IMR-90 (cell line): Measurements from ENCODE around the gene HDDC2. TPM values are rescaled to one million over a fixed set of nuclear protein-coding genes. Genes with fewer than 3 reads are reported as not detected.

Experiments
- ATAC-seq: fragments of 200-7000 bp; cut with Tn5 transposase; 2 replicates; pipeline ENCODE4 v1.9.1; 2020; ENCODE audit warnings: low read depth, mild to moderate bottlenecking, moderate library complexity
- BruUV-seq: library from RNA; stranded (reverse); fragments of 400-500 nt; replicated peaks from 2 replicates; lab custom pipeline; 2021; lab: Mats Ljungman, UMichigan
- CTCF ChIA-PET: fragments of 300-600 bp; formaldehyde crosslinking; extraction: SDS; loops from one replicate; lab custom pipeline; 2021; ENCODE audit warnings: antibody characterized with exemption; lab: Yijun Ruan, JAX
- POLR2A ChIA-PET: fragments of 300-600 bp; sonication (Branson Sonifier 250); formaldehyde crosslinking; loops from one replicate; lab custom pipeline; 2022; ENCODE audit warnings: antibody characterized with exemption; ENCODE audit not compliant: unreplicated experiment; lab: Charles Lee
- DNase-seq: peaks from one replicate; pipeline ENCODE4 v3.0.0; 2013
- H2AFZ ChIP-seq: replicated peaks from 2 replicates; pipeline ENCODE3; 2013; ENCODE audit warnings: low read length, mild to moderate bottlenecking; ENCODE audit not compliant: poor library complexity
- H2AK5ac ChIP-seq: 2 replicates; pipeline ENCODE4 v1.6.1; 2013; ENCODE audit warnings: low read depth, low read length, inconsistent platforms
- H2AK9ac ChIP-seq: replicated peaks from 2 replicates; pipeline ENCODE3; 2013; ENCODE audit warnings: mild to moderate bottlenecking, low read depth, low read length, moderate library complexity; ENCODE audit not compliant: poor library complexity
- H2BK120ac ChIP-seq: 2 replicates; pipeline ENCODE4 v1.6.1; 2013; ENCODE audit warnings: low read depth, low read length, inconsistent platforms
- H2BK15ac ChIP-seq: 3 replicates; pipeline ENCODE4 v1.6.1; 2013; ENCODE audit warnings: low read depth, low read length, inconsistent platforms
- H2BK20ac ChIP-seq: 2 replicates; pipeline ENCODE4 v1.6.1; 2013; ENCODE audit warnings: low read depth, mild to moderate bottlenecking, inconsistent platforms, low read length, moderate library complexity
- H2BK5ac ChIP-seq: 2 replicates; pipeline ENCODE4 v1.6.1; 2013; ENCODE audit warnings: mild to moderate bottlenecking, low read depth, low read length, inconsistent platforms; ENCODE audit not compliant: poor library complexity, severe bottlenecking
- H3K14ac ChIP-seq: replicated peaks from 2 replicates; pipeline ENCODE4 v1.6.1; 2013; ENCODE audit warnings: low read depth, low read length, inconsistent platforms
- H3K18ac ChIP-seq: 2 replicates; pipeline ENCODE4 v1.6.1; 2013; ENCODE audit warnings: low read depth, low read length, control low read depth
- H3K23ac ChIP-seq: 2 replicates; pipeline ENCODE4 v1.6.1; 2013; ENCODE audit warnings: low read depth, low read length, inconsistent platforms
- H3K27ac ChIP-seq: 2 replicates; pipeline ENCODE4 v1.5.1; 2013; ENCODE audit warnings: mild to moderate bottlenecking, control low read depth, low read length; ENCODE audit not compliant: insufficient read depth
- H3K27me3 ChIP-seq: 2 replicates; pipeline ENCODE4 v1.6.1; 2013; ENCODE audit warnings: low read length; ENCODE audit not compliant: control insufficient read depth, insufficient read depth
- H3K36me3 ChIP-seq: 2 replicates; pipeline ENCODE4 v1.6.1; 2013; ENCODE audit warnings: low read length, mixed read lengths; ENCODE audit not compliant: control insufficient read depth, insufficient read depth
- H3K4ac ChIP-seq: 2 replicates; pipeline ENCODE4 v1.6.1; 2013; ENCODE audit warnings: low read depth, low read length, inconsistent platforms
- H3K4me1 ChIP-seq: 2 replicates; pipeline ENCODE4 v1.6.1; 2013; ENCODE audit warnings: low read length, mixed read lengths; ENCODE audit not compliant: control insufficient read depth, insufficient read depth
- H3K4me2 ChIP-seq: 2 replicates; pipeline ENCODE4 v1.6.1; 2013; ENCODE audit warnings: low read depth, mild to moderate bottlenecking, control low read depth, low read length, moderate library complexity
- H3K4me3 ChIP-seq: 2 replicates; pipeline ENCODE4 v1.5.1; 2013; ENCODE audit warnings: low read depth, mild to moderate bottlenecking, control low read depth, low read length, moderate library complexity; ENCODE audit not compliant: insufficient read depth
- H3K56ac ChIP-seq: 2 replicates; pipeline ENCODE4 v1.6.1; 2013; ENCODE audit warnings: low read length, inconsistent platforms; ENCODE audit not compliant: insufficient read depth; ENCODE audit errors: extremely low read depth
- H3K79me1 ChIP-seq, 2 experiments: 2 replicates each; pipeline ENCODE4 v1.6.1; 2013; ENCODE audit warnings: low read length in 2 of 2, inconsistent platforms in 1 of 2, low read depth in 1 of 2
- H3K9ac ChIP-seq: 2 replicates; pipeline ENCODE4 v1.6.1; 2013; ENCODE audit warnings: low read depth, low read length, control low read depth
- H3K9me1 ChIP-seq: 2 replicates; pipeline ENCODE4 v1.6.1; 2013; ENCODE audit warnings: low read length, inconsistent platforms; ENCODE audit not compliant: insufficient read depth
- H3K9me3 ChIP-seq: 2 replicates; pipeline ENCODE4 v1.6.1; 2013; ENCODE audit warnings: low read length; ENCODE audit not compliant: control insufficient read depth, insufficient read depth
- H4K20me1 ChIP-seq: 2 replicates; pipeline ENCODE4 v1.6.1; 2013; ENCODE audit warnings: low read length, inconsistent platforms; ENCODE audit not compliant: insufficient read depth
- H4K5ac ChIP-seq: 2 replicates; pipeline ENCODE4 v1.6.1; 2013; ENCODE audit warnings: mild to moderate bottlenecking, low read depth, low read length, control low read depth
- H4K8ac ChIP-seq, 2 experiments: 2 replicates each; pipeline ENCODE4 v1.6.1; 2013; ENCODE audit warnings: low read depth in 2 of 2, low read length in 2 of 2, control low read depth in 1 of 2, inconsistent platforms in 1 of 2
- H4K91ac ChIP-seq: 2 replicates; pipeline ENCODE4 v1.6.1; 2013; ENCODE audit warnings: low read depth, low read length, inconsistent platforms; ENCODE audit not compliant: insufficient read depth
- BHLHE40 ChIP-seq: fragments of 150-350 bp; IDR thresholded peaks from 2 replicates; pipeline ENCODE4 v1.6.1; 2016; ENCODE audit warnings: mild to moderate bottlenecking, low read depth, low read length
- CEBPB ChIP-seq: IDR thresholded peaks from 2 replicates; pipeline ENCODE4 v1.6.1; 2012; ENCODE audit warnings: low read depth, low read length, improper control_type of control experiment
- CHD1 ChIP-seq: IDR thresholded peaks from 2 replicates; pipeline ENCODE4 v1.6.1; 2012; ENCODE audit warnings: low read depth, low read length, improper control_type of control experiment
- CTCF ChIP-seq: conservative IDR thresholded peaks from 2 replicates; pipeline ENCODE4 v1.5.1; 2012; ENCODE audit warnings: mild to moderate bottlenecking, low read depth, low read length, improper control_type of control experiment
- FOS ChIP-seq: fragments of 150-350 bp; IDR thresholded peaks from 2 replicates; pipeline ENCODE4 v1.6.1; 2016; ENCODE audit warnings: low read depth, low read length
- MAFK ChIP-seq: IDR thresholded peaks from 2 replicates; pipeline ENCODE4 v1.6.1; 2012; ENCODE audit warnings: low read depth, low read length, improper control_type of control experiment
- MAZ ChIP-seq: IDR thresholded peaks from 2 replicates; pipeline ENCODE4 v1.6.1; 2012; ENCODE audit warnings: low read depth, mild to moderate bottlenecking, low read length, improper control_type of control experiment, moderate library complexity, borderline replicate concordance
- MXI1 ChIP-seq: IDR thresholded peaks from 2 replicates; pipeline ENCODE4 v1.6.1; 2012; ENCODE audit warnings: low read depth, mild to moderate bottlenecking, low read length, moderate library complexity, borderline replicate concordance
- NFE2L2 ChIP-seq: fragments of 150-350 bp; IDR thresholded peaks from 2 replicates; pipeline ENCODE4 v1.6.1; 2016; ENCODE audit warnings: low read depth, mild to moderate bottlenecking, low read length
- POLR2A ChIP-seq: IDR thresholded peaks from 2 replicates; pipeline ENCODE4 v1.6.1; 2012; ENCODE audit warnings: mild to moderate bottlenecking, low read depth, low read length
- RAD21 ChIP-seq: IDR thresholded peaks from 2 replicates; pipeline ENCODE4 v1.6.1; 2012; ENCODE audit warnings: low read length, improper control_type of control experiment
- RCOR1 ChIP-seq: IDR thresholded peaks from 2 replicates; pipeline ENCODE4 v1.6.1; 2012; ENCODE audit warnings: mild to moderate bottlenecking, low read length, improper control_type of control experiment; ENCODE audit not compliant: insufficient replicate concordance
- RFX5 ChIP-seq: IDR thresholded peaks from 2 replicates; pipeline ENCODE4 v1.8.0; 2012; ENCODE audit warnings: low read depth, mild to moderate bottlenecking, low read length, moderate library complexity
- SMC3 ChIP-seq: fragments of 150-350 bp; IDR thresholded peaks from 2 replicates; pipeline ENCODE4 v1.6.1; 2016; ENCODE audit warnings: low read depth, mild to moderate bottlenecking, antibody characterized with exemption, low read length, moderate library complexity
- USF2 ChIP-seq: fragments of 150-350 bp; IDR thresholded peaks from 2 replicates; pipeline ENCODE4 v1.6.1; 2017; ENCODE audit warnings: mild to moderate bottlenecking, antibody characterized with exemption, low read length, low read depth
- WGBS, 2 experiments: methylation state at CpG; one replicate each; pipeline versions ENCODE4 v1.1.5 to v1.1.7; 2013; ENCODE audit warnings: missing lambda C conversion rate in 2 of 2; ENCODE audit not compliant: insufficient read length in 1 of 2; ENCODE audit errors: extremely low coverage in 2 of 2; 5-methylcytosine and 5-hydroxymethylcytosine counted together
- dilution Hi-C: fragments of 300-500 bp; cut with HindIII; formaldehyde crosslinking; loops from one replicate; pipeline ENCODE4 v1.14.3; 2018; ENCODE audit warnings: low sequenced_read_pairs; ENCODE audit not compliant: unreplicated experiment
- in situ Hi-C: fragments of 300-500 bp; cut with MboI; formaldehyde crosslinking; loops from 3 replicates; pipeline ENCODE4 v1.14.3; 2019; ENCODE audit warnings: low sequenced_read_pairs, inconsistent platforms, mixed read lengths
- intact Hi-C: fragments of 100-400 bp; cut with micrococcal nuclease; formaldehyde crosslinking; loops from 2 replicates; pipeline ENCODE4 v1.10.0; 2022
- polyA plus RNA-seq, 3 experiments: library from polyadenylated mRNA; depleted of rRNA; stranded (reverse); fragments of >200 nt; gene quantifications; 2 replicates each; pipeline ENCODE4 v1.2.3, GENCODE V29; 2012; ENCODE audit warnings: low replicate concordance in 1 of 3
- total RNA-seq: library from RNA; depleted of rRNA; stranded (reverse); fragments of >200 nt; gene quantifications from 2 replicates; pipeline ENCODE4 v1.2.3, GENCODE V29; 2012
- TF ChIP-seq, protein P1 (sequence below): fragments of 150-350 bp; IDR thresholded peaks from 2 replicates; pipeline ENCODE4 v1.6.1; 2016; ENCODE audit warnings: low read depth, mild to moderate bottlenecking, low read length, moderate library complexity, borderline replicate concordance

The HDDC2 gene
- total and polyA plus RNA-seq, 2 of the 4 experiments (the other 2 are of a cell fraction), result 40.9 to 68.6 TPM

DNA sequence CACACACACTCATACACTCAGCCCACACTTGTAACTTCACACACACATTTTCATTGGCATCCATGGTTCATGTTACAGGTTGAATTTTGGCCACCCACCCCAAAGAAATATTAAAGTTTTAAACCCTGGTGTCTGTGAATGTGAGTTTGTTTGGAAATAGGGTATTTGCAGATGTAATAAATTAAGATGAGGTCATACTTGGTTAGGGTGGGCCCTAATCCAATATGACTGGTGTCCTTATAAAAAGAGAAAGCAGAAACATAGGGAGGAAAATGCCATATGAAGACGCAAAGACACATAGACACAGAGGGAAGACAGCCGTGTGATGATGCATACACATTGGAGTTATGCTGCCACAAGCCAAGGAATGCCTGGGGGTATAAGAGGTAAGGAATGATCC lies 39.7 kb upstream of the HDDC2 start:
- no peak overlapping the region for H2BK120ac ChIP-seq
- no peak for TF ChIP-seq NFE2L2
- no peak for TF ChIP-seq MAZ
- no peak for TF ChIP-seq CHD1
- TF ChIP-seq BHLHE40, result no peak
- no peak for TF ChIP-seq RCOR1
- TF ChIP-seq CEBPB, result no peak
- TF ChIP-seq MAFK, result no peak
- no peak for TF ChIP-seq USF2
- TF ChIP-seq RAD21, result no peak
- no peak for TF ChIP-seq CTCF
- TF ChIP-seq SMC3, result no peak
- TF ChIP-seq, protein P1, sequence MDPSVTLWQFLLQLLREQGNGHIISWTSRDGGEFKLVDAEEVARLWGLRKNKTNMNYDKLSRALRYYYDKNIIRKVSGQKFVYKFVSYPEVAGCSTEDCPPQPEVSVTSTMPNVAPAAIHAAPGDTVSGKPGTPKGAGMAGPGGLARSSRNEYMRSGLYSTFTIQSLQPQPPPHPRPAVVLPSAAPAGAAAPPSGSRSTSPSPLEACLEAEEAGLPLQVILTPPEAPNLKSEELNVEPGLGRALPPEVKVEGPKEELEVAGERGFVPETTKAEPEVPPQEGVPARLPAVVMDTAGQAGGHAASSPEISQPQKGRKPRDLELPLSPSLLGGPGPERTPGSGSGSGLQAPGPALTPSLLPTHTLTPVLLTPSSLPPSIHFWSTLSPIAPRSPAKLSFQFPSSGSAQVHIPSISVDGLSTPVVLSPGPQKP, result no peak
- no peak for TF ChIP-seq FOS
- no peak for TF ChIP-seq MXI1
- TF ChIP-seq RFX5, result no peak
- no peak for TF ChIP-seq POLR2A
- H3K4me2 ChIP-seq, result no peak overlapping the region
- ChIA-PET CTCF (no interaction called here), POLR2A (no interaction called here)
- H4K91ac ChIP-seq, result no peak overlapping the region
- in situ Hi-C loops, result no loop called here
- H4K20me1 ChIP-seq, result no peaks in the 10 kb centered on the region
- BruUV-seq, result no TSS peak
- no peak overlapping the region for H4K8ac ChIP-seq
- H2BK5ac ChIP-seq, result no peak overlapping the region
- no peak overlapping the region for H3K4me3 ChIP-seq
- no peak overlapping the region for H3K23ac ChIP-seq
- H3K14ac ChIP-seq, result no peak overlapping the region
- no peak overlapping the region for H3K27ac ChIP-seq
- H2AFZ ChIP-seq, result no peak overlapping the region
- intact Hi-C loops, result no loop called here
- no peak overlapping the region for H3K9ac ChIP-seq
- H3K79me1 ChIP-seq, result no peaks in the 10 kb centered on the region
- H3K56ac ChIP-seq, result no peak overlapping the region
- H2BK20ac ChIP-seq, result no peak overlapping the region
- no peak overlapping the region for H4K5ac ChIP-seq
- 40% methylated on average over 2 of the region's 2 CpGs; no CpG with 5 or more reads in 1 of the 2 experiments for WGBS, 2 experiments
- DNase-seq, result no peak
- no peaks in the 10 kb centered on the region for H3K9me1 ChIP-seq
- no peak overlapping the region for H2AK9ac ChIP-seq
- no peak overlapping the region for H3K4ac ChIP-seq
- no peak overlapping the region for H3K18ac ChIP-seq
- ATAC-seq, result no peak
- H2BK15ac ChIP-seq, result no peak overlapping the region
- H3K9me3 ChIP-seq, result no peaks in the 10 kb centered on the region
- peaks cover 9% of the 10 kb centered on the region for H3K27me3 ChIP-seq
- no peaks in the 10 kb centered on the region for H3K36me3 ChIP-seq
- dilution Hi-C loops, result no loop called here
- no peaks in the 10 kb centered on the region for H3K4me1 ChIP-seq
- no peak overlapping the region for H2AK5ac ChIP-seq
